Activated CD8-positive, alpha-beta T cell treated with anti-CD3 and anti-CD28 coated beads, Interleukin-2, amount 10 ng/mL, durations not matched to agents 7 days and 5 days (primary cell): ENCODE results near the gene PRR12. TPM values are rescaled to one million over a fixed set of nuclear protein-coding genes. Genes with fewer than 3 reads are reported as not detected.
A peak's percentile ranks its signal among the peaks of the same experiment; 100 is the strongest.

ENCODE experiments used
- ATAC-seq: fragments of 150-1000 bp; cut with Tn5 transposase; one replicate; pipeline ENCODE4 v1.10.0; 2021; ENCODE audit warnings: moderate library complexity
- CTCF ChIA-PET: fragments of 350-600 bp; sonication (Branson Sonifier 250); formaldehyde crosslinking; loops from one replicate; lab custom pipeline; 2021; ENCODE audit warnings: antibody characterized with exemption; lab: Charles Lee
- POLR2A ChIA-PET: fragments of 350-600 bp; sonication (Branson Sonifier 250); formaldehyde crosslinking; loops from one replicate; lab custom pipeline; 2021; ENCODE audit warnings: antibody characterized with exemption; lab: Charles Lee
- DNase-seq: peaks from one replicate; pipeline ENCODE4 v3.0.0-alpha.2; 2020
- H3K27ac Mint-ChIP-seq: one replicate; pipeline ENCODE4 v1.8.0; 2021; ENCODE audit warnings: mild to moderate bottlenecking, mixed read lengths
- H3K27me3 Mint-ChIP-seq: one replicate; pipeline ENCODE4 v1.8.0; 2021; ENCODE audit warnings: low read depth, mixed read lengths
- H3K36me3 Mint-ChIP-seq: one replicate; pipeline ENCODE4 v1.8.0; 2021; ENCODE audit warnings: low read depth, mixed read lengths
- H3K4me1 Mint-ChIP-seq: one replicate; pipeline ENCODE4 v1.8.0; 2021; ENCODE audit warnings: low read depth, mixed read lengths
- H3K4me3 Mint-ChIP-seq: one replicate; pipeline ENCODE4 v1.8.0; 2021; ENCODE audit warnings: mild to moderate bottlenecking, mixed read lengths
- H3K9me3 Mint-ChIP-seq: one replicate; pipeline ENCODE4 v1.8.0; 2022; ENCODE audit warnings: mixed read lengths; ENCODE audit not compliant: insufficient read depth
- total RNA-seq, 2 experiments: library from RNA; stranded (reverse); gene quantifications; one replicate each; pipeline ENCODE4 v1.2.3, GENCODE V29; 2021

The PRR12 gene
- total RNA-seq, 2 experiments from 2014 or later = 39.4 to 39.9 TPM

DNA sequence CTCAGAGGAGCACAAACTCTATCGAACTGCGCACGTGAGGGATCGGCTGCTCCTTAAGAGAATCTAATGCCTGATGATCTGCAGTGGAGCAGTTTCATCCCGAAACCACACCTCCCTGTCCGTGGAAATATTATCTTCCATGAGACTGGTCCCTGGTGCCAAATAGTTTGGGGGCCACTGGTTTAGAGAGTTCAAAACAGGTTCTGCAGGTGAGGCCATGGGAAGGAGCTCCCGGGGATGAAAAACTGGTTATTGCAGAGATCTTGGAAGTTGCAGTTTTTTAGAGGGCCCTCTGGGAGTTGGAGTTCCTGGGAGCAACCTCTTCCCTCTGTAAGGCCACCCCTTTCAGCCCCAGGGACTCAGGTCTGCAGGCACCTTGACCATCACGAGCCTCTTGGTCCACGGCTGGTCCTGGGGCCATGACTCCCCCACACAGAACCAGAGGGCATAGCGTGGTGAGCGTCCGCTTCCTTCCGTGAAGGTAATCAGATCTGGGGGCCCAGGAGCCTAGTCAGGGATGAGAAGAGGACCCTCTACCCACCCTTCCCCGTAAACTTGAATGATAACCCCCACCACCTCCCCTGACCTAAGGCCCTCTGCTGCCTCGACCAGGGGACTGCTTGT lies 69.5 kb downstream of the PRR12 start:
- Mint-ChIP-seq H3K36me3 (peaks cover 66% of the 10 kb centered on the region), H3K9me3 (no peaks in the 10 kb centered on the region), H3K4me3 (no peak overlapping the region), H3K27me3 (no peaks in the 10 kb centered on the region), H3K4me1 (peaks cover 23% of the 10 kb centered on the region), H3K27ac (no peak overlapping the region)
- CTCF ChIA-PET = no interaction called here
- DNase-seq (no peak), ATAC-seq (no peak)
- POLR2A ChIA-PET = interaction anchor here (1.1 kb wide), 2 partner anchors 11 to 15 kb away, joined by 3 to 4 read pairs; no protein-coding TSS in a partner anchor

DNA sequence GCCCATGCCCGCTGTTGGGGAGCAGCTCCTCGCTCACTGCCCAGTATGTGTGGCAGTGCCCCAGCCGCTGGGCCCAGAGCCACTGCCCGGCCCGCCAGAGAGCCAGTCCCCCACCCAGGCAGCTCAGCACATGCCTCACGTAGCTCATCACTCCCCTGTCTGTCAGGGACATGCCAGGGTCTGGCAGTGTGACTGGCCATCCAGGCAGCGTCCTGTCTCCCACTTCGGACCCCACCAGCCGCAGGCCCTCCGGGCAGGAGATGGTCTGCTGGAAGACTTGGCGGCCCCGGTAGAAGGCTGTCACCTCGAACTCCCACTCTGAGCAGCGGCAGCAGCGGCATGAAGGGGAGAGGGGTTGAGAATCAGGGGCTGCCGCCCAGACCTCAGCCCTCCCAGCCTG lies 71.0 kb downstream of the PRR12 start:
- no peaks in the 10 kb centered on the region for H3K27me3 Mint-ChIP-seq
- DNase-seq (no peak), ATAC-seq (no peak)
- ChIA-PET CTCF (no interaction called here), POLR2A (no interaction called here)
- peaks cover 57% of the 10 kb centered on the region for H3K36me3 Mint-ChIP-seq
- H3K9me3 Mint-ChIP-seq = no peaks in the 10 kb centered on the region
- H3K4me1 Mint-ChIP-seq = peaks cover 30% of the 10 kb centered on the region
- no peak overlapping the region for H3K4me3 Mint-ChIP-seq
- H3K27ac Mint-ChIP-seq = no peak overlapping the region

DNA sequence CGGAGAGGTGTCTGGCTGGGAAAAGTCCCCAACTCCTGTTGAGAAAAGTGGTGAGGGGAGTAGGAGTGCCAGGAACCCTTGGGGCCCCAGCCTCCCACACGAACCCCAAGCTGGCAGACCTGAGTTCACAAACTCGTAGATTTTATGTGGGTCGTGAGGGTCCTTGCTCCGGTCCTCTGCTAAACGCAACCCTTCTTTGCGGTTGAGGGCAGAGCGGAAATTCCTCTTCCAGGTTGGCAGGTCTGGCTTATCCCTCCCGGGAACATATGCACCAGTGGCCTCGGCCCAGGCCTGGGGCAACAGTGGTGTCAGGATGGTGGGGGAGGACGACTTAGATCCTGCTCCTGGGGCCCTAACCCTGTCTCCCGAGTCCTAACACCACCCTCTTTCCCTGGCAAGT lies 72.2 kb downstream of the PRR12 start:
- peaks cover 57% of the 10 kb centered on the region for H3K36me3 Mint-ChIP-seq
- H3K27me3 Mint-ChIP-seq = no peaks in the 10 kb centered on the region
- no peaks in the 10 kb centered on the region for H3K9me3 Mint-ChIP-seq
- DNase-seq = no peak
- peak overlapping the region; percentile 94 for H3K4me3 Mint-ChIP-seq
- ATAC-seq = no peak
- peak overlapping the region; percentile 92 for H3K27ac Mint-ChIP-seq
- H3K4me1 Mint-ChIP-seq = peaks cover 35% of the 10 kb centered on the region
- ChIA-PET CTCF (interaction anchor here (0.7 to 3.2 kb wide), 4 partner anchors 14 to 210 kb away, joined by 3 to 33 read pairs (median 7); partner anchors contain the start of genes ALDH16A1, PRMT1 and SCAF1), POLR2A (interaction anchor here (1.5 to 4.3 kb wide), 3 partner anchors 8 to 21 kb away, joined by 8 to 38 read pairs (median 24); partner anchors contain the start of genes PRMT1, RRAS and SCAF1)

DNA sequence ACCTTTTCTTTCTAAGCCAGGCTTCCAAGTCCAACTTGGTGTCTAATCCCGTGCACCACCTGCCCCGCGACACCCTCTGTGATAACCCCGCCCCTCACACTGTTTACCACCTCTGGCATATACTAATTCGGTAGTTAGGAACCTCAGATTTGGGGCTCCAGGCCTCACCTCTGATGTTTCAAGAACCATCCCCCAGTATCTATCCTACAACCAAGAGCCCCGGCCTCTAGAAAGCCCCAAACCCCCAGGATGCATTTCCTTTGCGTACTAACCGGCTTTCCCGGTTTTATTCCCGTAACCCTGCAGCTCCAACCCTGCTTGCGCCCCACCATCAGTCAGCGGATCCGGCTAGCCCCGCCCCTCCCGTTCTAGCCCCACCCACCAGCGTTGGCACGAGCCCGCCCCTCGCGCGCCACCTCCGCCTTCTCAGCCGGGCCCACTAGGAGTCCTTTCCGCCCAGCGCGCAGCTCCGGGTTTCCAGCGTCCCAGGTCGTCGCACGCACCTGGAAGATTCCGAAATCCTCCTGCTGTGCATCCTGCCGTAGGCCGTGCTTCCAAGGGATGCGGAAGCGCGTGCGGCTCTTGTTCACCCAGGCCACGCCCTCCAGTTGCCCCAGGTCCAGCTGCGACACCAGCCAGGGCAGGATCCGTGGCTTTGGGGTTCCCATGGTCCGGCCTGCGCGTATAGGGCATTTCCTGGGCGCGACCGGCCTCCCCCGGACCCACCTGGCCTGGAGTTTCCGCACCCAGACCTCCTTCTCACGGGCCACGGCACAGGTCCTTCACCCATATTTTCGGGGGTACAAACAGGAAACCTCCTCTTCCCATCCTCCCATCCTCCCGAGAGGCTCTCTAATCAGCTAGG lies 73.4 kb downstream of the PRR12 start:
- Mint-ChIP-seq H3K36me3 (peaks cover 55% of the 10 kb centered on the region), H3K4me3 (peak overlapping the region; percentile 94)
- POLR2A ChIA-PET = interaction anchor here (0.9 to 4.3 kb wide), 7 partner anchors 8 to 84 kb away, joined by 3 to 38 read pairs (median 5); partner anchors contain the start of genes NOSIP, PRMT1, PRR12 and PRRG2

DNA sequence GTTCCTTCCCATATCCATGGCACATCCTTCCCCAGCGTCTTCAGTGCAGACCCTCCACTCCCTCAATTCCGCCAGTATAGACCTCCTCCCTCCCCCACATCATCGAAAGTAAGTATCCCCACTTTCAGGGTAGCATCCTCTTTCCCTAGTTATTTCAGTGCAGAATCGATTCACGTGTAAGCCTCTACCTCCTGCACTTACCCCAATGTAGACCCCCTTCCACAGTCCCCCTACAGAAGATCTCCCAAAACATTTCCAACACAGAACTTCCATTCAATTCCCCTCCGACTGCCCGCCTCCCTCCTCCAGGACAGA lies 74.0 kb downstream of the PRR12 start:
- POLR2A ChIA-PET = interaction anchor here (0.8 to 4.3 kb wide), 6 partner anchors 9 to 84 kb away, joined by 3 to 38 read pairs (median 5); partner anchors contain the start of genes NOSIP, PRMT1, PRRG2 and RRAS
- H3K36me3 Mint-ChIP-seq = peaks cover 55% of the 10 kb centered on the region
- H3K27me3 Mint-ChIP-seq = no peaks in the 10 kb centered on the region
- DNase-seq (no peak), ATAC-seq (peak; percentile 0)
- peak overlapping the region; percentile 92 for H3K27ac Mint-ChIP-seq
- peaks cover 35% of the 10 kb centered on the region for H3K4me1 Mint-ChIP-seq
- CTCF ChIA-PET = interaction anchor here (1.0 to 3.2 kb wide), 5 partner anchors 9 to 22 kb away, joined by 3 to 33 read pairs (median 5); partner anchors contain the start of genes PRMT1 and SCAF1
- no peaks in the 10 kb centered on the region for H3K9me3 Mint-ChIP-seq
- peak overlapping the region; percentile 94 for H3K4me3 Mint-ChIP-seq

More for the DNA sequence above, 73.4 kb downstream of the PRR12 start:
- Mint-ChIP-seq H3K27ac (peak overlapping the region; percentile 92), H3K9me3 (no peaks in the 10 kb centered on the region), H3K4me1 (peaks cover 35% of the 10 kb centered on the region), H3K27me3 (no peaks in the 10 kb centered on the region)
- DNase-seq (peak; percentile 93), ATAC-seq (peak; percentile 68)
- CTCF ChIA-PET = interaction anchor here (0.7 to 3.2 kb wide), 7 partner anchors 8 to 212 kb away, joined by 3 to 33 read pairs (median 3); partner anchors contain the start of genes ALDH16A1, PRMT1 and SCAF1

DNA sequence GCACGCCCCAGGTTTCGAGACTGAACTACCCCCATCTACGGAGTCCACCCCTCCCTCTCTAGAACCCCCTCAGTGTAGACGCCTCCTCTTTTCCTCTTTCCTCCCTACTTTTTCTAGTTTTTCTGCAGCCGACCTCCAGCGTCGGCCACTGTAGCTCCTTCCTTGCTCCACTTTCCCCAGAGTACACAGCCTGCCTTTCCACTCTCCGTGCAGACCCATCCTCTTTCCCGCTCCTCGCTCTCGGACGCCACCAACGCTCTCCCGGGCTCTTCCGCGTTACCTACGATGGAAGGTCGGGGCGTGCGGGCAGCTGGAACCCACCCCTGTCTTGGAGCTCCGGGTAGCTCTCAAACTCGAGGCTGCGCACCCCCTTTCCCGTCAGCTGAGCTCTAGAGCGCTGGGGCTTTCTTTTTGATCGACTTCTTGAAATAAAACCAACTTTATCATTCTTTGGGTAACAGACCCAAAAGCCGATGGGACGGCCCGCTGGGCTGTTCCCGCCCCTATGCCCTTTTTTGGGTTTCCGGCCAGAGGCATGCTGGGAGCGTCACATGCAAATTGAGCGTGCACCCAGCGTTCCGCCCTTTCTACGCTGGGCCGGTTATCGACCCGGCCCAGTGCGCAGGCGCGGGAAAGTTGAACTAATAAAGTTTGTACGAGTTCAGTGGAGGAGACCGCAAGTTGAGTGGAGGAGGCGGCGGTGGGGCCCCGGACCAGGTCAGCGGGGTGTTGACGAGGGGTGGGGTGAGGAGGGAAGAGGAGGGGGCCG lies 74.6 kb downstream of the PRR12 start, which contains the start of the genes BCL2L12 and IRF3:
BCL2L12 (plus strand) TSS at position 583 of the 769 bp plus-strand sequence. CDS start 760 bp downstream, outside the sequence.
IRF3 (minus strand) TSS at position 507 of the 769 bp plus-strand sequence. CDS start 1,019 bp downstream, outside the sequence.
- Mint-ChIP-seq H3K27me3 (no peaks in the 10 kb centered on the region), H3K36me3 (peaks cover 50% of the 10 kb centered on the region), H3K4me3 (peak within 1 kb of the TSS; percentile 94), H3K9me3 (no peaks in the 10 kb centered on the region), H3K4me1 (peaks cover 35% of the 10 kb centered on the region), H3K27ac (peak within 1 kb of the TSS; percentile 92)
- ATAC-seq = peak; percentile 87
- ChIA-PET CTCF (interaction anchor here (1.7 to 3.2 kb wide), 2 partner anchors 12 to 15 kb away, joined by 5 to 33 read pairs; partner anchors contain the start of gene PRMT1), POLR2A (interaction anchor here (0.8 to 4.3 kb wide), 6 partner anchors 9 to 85 kb away, joined by 3 to 38 read pairs (median 5); partner anchors contain the start of genes NOSIP, PRMT1, PRRG2 and RRAS)
- peak; percentile 99 for DNase-seq

DNA sequence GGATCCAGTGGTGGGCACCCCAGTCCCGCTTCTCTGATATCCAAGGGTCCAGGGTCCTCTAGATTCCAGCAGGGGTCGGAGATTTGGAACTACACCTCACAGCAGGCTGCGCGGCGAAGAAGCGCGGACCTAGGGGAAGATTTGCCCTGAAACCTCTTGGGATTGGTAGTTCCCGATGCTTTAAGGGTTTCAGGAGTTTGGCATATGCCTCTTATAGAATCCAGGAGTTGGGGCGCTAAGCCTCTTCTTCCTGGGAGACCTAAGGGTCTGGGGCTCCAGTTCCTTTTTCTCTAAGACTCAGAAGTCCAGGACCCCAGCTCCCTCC lies 75.1 kb downstream of the PRR12 start:
- Mint-ChIP-seq H3K27me3 (no peaks in the 10 kb centered on the region), H3K4me3 (peak overlapping the region; percentile 94), H3K4me1 (peaks cover 35% of the 10 kb centered on the region), H3K27ac (peak overlapping the region; percentile 92), H3K9me3 (no peaks in the 10 kb centered on the region), H3K36me3 (peaks cover 49% of the 10 kb centered on the region)
- no peak for ATAC-seq
- ChIA-PET POLR2A (interaction anchor here (0.8 to 4.3 kb wide), 6 partner anchors 10 to 86 kb away, joined by 3 to 38 read pairs (median 5); partner anchors contain the start of genes NOSIP, PRMT1, PRRG2 and RRAS), CTCF (interaction anchor here (1.7 to 3.2 kb wide), 2 partner anchors 11 to 15 kb away, joined by 5 to 33 read pairs; partner anchors contain the start of gene PRMT1)
- DNase-seq = no peak

DNA sequence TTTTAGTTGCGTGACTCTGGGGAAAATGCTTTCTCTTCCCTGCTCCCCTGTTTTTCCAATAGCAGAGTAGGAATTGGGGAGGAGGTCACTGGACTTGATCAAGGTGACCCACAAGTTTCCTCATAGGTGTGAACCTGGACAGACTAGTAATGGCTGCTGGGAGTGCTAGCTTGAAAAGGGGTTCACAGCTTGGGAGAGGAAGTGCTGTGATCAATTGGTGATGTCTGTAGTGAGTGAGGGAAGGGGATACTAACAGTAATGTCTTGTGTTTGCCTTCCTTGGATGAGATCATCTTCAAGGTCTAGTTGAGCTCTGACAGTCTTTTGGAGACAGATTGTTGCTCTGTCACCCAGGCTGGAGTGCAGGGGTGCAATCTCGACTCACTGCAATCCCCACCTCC lies 76.5 kb downstream of the PRR12 start:
- Mint-ChIP-seq H3K27ac (peak overlapping the region; percentile 92), H3K4me3 (peak overlapping the region; percentile 94), H3K36me3 (peaks cover 40% of the 10 kb centered on the region), H3K27me3 (no peaks in the 10 kb centered on the region), H3K9me3 (no peaks in the 10 kb centered on the region), H3K4me1 (peaks cover 42% of the 10 kb centered on the region)
- ChIA-PET CTCF (interaction anchor here (1.2 to 1.4 kb wide), 2 partner anchors 9 to 13 kb away, joined by 4 to 5 read pairs; no protein-coding TSS in a partner anchor), POLR2A (interaction anchor here (4.3 kb wide), 1 partner anchor 26 kb away, joined by 38 read pairs; the partner anchor contains the start of genes RRAS and SCAF1)
- DNase-seq = no peak
- ATAC-seq = no peak

DNA sequence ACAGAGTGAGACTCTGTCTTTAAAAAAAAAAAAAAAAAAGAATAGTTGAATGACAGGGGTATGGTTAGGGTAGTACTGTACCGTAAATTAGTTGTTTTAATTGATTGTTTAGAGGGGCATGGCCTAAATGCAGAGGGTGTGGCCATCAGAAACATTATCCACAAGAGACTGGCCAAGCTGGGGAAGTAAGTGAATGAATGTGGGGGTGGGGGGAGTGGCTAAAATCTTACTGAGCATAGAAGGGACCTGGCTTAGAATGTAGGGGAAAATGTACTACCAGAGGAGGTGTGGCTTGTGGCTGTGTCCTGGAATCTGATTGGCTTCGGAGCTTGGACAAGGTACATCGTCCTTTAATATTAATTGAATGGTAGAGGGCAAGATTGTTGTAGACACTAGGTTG lies 78.5 kb downstream of the PRR12 start:
- H3K4me3 Mint-ChIP-seq = no peak overlapping the region
- no peaks in the 10 kb centered on the region for H3K9me3 Mint-ChIP-seq
- peaks cover 28% of the 10 kb centered on the region for H3K36me3 Mint-ChIP-seq
- ATAC-seq = no peak
- ChIA-PET POLR2A (interaction anchor here (0.5 kb wide), 1 partner anchor 122 kb away, joined by 4 read pairs; no protein-coding TSS in a partner anchor), CTCF (no interaction called here)
- H3K27me3 Mint-ChIP-seq = no peaks in the 10 kb centered on the region
- DNase-seq = no peak
- H3K27ac Mint-ChIP-seq = no peak overlapping the region
- peaks cover 25% of the 10 kb centered on the region for H3K4me1 Mint-ChIP-seq

DNA sequence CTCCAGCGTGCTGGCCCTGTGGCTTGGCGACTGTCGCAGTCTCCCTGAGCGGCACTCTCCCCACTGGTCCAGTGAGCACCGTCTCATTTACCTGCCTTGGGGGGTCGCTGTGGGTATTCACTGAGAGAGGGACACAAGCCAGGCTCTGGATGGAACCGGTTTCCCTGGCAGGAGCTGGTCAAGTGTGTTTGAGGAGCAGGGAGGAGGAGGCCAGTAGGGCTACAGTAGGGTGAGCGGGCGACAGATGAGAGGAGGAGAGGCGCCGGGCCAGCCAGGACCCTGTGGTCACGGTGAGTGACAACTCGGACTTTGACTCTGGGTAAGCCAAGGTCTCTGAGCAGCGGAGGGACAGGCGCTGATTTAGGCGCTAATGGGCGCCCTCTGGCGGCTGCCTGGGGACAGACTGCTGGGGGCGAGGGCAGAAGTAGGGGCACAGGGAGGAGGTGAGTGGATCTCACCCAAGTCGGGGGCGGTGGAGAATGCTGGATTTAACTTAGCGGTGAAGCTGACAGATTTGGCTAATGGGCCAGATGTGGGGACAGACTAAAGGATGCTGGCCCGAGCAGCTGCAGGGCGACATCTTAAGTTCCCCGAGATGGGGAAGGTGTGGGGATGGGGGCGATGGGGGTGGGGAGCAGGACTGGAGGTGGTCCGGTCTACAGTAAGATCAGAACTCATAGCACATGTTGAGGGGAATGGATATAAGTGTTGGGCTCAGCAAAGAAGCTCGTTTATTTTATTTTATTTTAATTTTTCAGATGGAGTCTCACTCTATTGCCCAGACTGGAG lies 81.3 kb downstream of the PRR12 start:
- H3K4me1 Mint-ChIP-seq = peaks cover 17% of the 10 kb centered on the region
- no peak overlapping the region for H3K4me3 Mint-ChIP-seq
- ChIA-PET CTCF (interaction anchor here (0.7 to 3.2 kb wide), 15 partner anchors 9 to 169 kb away, joined by 3 to 17 read pairs (median 4); partner anchors contain the start of genes NOSIP and RRAS), POLR2A (interaction anchor here (0.8 to 1.4 kb wide), 2 partner anchors 95 to 168 kb away, joined by 3 read pairs; partner anchors contain the start of gene AP2A1)
- peaks cover 21% of the 10 kb centered on the region for H3K36me3 Mint-ChIP-seq
- H3K9me3 Mint-ChIP-seq = no peaks in the 10 kb centered on the region
- DNase-seq (peak; percentile 81), ATAC-seq (no peak)
- no peaks in the 10 kb centered on the region for H3K27me3 Mint-ChIP-seq
- H3K27ac Mint-ChIP-seq = peak overlapping the region; percentile 16
